ENCODE data around the gene GLMP. TPM values are rescaled to one million over a fixed set of nuclear protein-coding genes. Genes with fewer than 3 reads are reported as not detected.

Gene GLMP
- polyA plus RNA-seq, 1 donor from 2014 or later, result 3.3 TPM

GRCh38 chr1:156291226-156292061, 4.0 kb downstream of the GLMP start:
- no peaks in the 10 kb centered on the region for H3K9me2 ChIP-seq (ENCODE audit: insufficient read depth, low read length)
- H2AFZ ChIP-seq (ENCODE audit: low read depth, low read length), result no peak overlapping the region
- no peak overlapping the region for H3K9ac ChIP-seq (ENCODE audit: low read length)
- H4K20me1 ChIP-seq (ENCODE audit: insufficient read depth), result no peaks in the 10 kb centered on the region
- TF ChIP-seq POLR2AphosphoS5 (IDR thresholded peaks at IDR 0.05) (no peak), SMC3 (conservative IDR thresholded peaks at IDR 0.05; ENCODE audit: poor library complexity) (no peak)
- no peaks in the 10 kb centered on the region for H3F3A ChIP-seq (ENCODE audit: insufficient read depth, low read length, poor library complexity, severe bottlenecking)
- no peaks in the 10 kb centered on the region for H3K27me3 ChIP-seq (ENCODE audit: insufficient read depth, low read depth, low read length)
- H3K79me2 ChIP-seq (replicated peaks; ENCODE audit: insufficient read depth, low read length), result no peaks in the 10 kb centered on the region
- no peaks in the 10 kb centered on the region for H3K36me3 ChIP-seq (ENCODE audit: insufficient read depth, low read length)
- no peak overlapping the region for H3K4me2 ChIP-seq (ENCODE audit: low read length)
- no peaks in the 10 kb centered on the region for H3K9me3 ChIP-seq (ENCODE audit: low read length)
- H3K27ac ChIP-seq (ENCODE audit: low read length), result no peak overlapping the region
- H3K4me3 ChIP-seq (ENCODE audit: low read length), result no peak overlapping the region

GRCh38 chr1:156289857-156290256, 5.6 kb downstream of the GLMP start:
- Histone ChIP-seq H3K9me3 (ENCODE audit: low read length) (no peaks in the 10 kb centered on the region), H4K20me1 (ENCODE audit: insufficient read depth) (no peaks in the 10 kb centered on the region), H3K27ac (ENCODE audit: low read length) (no peak overlapping the region), H3K4me2 (ENCODE audit: low read length) (no peak overlapping the region), H3K27me3 (ENCODE audit: insufficient read depth, low read depth, low read length) (no peaks in the 10 kb centered on the region), H3K4me3 (ENCODE audit: low read length) (no peak overlapping the region), H3K36me3 (ENCODE audit: insufficient read depth, low read length) (no peaks in the 10 kb centered on the region), H3F3A (ENCODE audit: insufficient read depth, low read length, poor library complexity, severe bottlenecking) (no peaks in the 10 kb centered on the region), H3K9me2 (ENCODE audit: insufficient read depth, low read length) (no peaks in the 10 kb centered on the region), H3K79me2 (replicated peaks; ENCODE audit: insufficient read depth, low read length) (no peaks in the 10 kb centered on the region), H2AFZ (ENCODE audit: low read depth, low read length) (no peak overlapping the region), H3K9ac (ENCODE audit: low read length) (no peak overlapping the region)
- TF ChIP-seq RAD21 (conservative IDR thresholded peaks at IDR 0.05), result no peak
- TF ChIP-seq MXI1 (conservative IDR thresholded peaks at IDR 0.05; ENCODE audit: poor library complexity, severe bottlenecking), result no peak
- TF ChIP-seq EP300 (conservative IDR thresholded peaks at IDR 0.05; ENCODE audit: poor library complexity, severe bottlenecking), result no peak
- no peak for TF ChIP-seq POLR2AphosphoS5 (IDR thresholded peaks at IDR 0.05)
- TF ChIP-seq EZH2 (IDR thresholded peaks at IDR 0.05; ENCODE audit: borderline replicate concordance, insufficient read depth, low read length, poor library complexity, severe bottlenecking), result no peak
- no peak for TF ChIP-seq CTCF (IDR thresholded peaks at IDR 0.05; ENCODE audit: poor library complexity, severe bottlenecking)
- no peak for TF ChIP-seq SMC3 (conservative IDR thresholded peaks at IDR 0.05; ENCODE audit: poor library complexity)
- no peak for TF ChIP-seq TAF1 (IDR thresholded peaks at IDR 0.05; ENCODE audit: low read depth)
- TF ChIP-seq REST (IDR thresholded peaks at IDR 0.05; ENCODE audit: borderline replicate concordance), result no peak
